CD4-positive, alpha-beta T cell treated with Interleukin-2 at 100 ng/mL for 4 hours (primary cell): ENCODE measurements around the gene NEURL1B.

Experiments used
- DNase-seq: peaks from one replicate; pipeline ENCODE4 v3.0.0-alpha.2; 2020; ENCODE audit warnings: low spot score

The NEURL1B gene

DNA sequence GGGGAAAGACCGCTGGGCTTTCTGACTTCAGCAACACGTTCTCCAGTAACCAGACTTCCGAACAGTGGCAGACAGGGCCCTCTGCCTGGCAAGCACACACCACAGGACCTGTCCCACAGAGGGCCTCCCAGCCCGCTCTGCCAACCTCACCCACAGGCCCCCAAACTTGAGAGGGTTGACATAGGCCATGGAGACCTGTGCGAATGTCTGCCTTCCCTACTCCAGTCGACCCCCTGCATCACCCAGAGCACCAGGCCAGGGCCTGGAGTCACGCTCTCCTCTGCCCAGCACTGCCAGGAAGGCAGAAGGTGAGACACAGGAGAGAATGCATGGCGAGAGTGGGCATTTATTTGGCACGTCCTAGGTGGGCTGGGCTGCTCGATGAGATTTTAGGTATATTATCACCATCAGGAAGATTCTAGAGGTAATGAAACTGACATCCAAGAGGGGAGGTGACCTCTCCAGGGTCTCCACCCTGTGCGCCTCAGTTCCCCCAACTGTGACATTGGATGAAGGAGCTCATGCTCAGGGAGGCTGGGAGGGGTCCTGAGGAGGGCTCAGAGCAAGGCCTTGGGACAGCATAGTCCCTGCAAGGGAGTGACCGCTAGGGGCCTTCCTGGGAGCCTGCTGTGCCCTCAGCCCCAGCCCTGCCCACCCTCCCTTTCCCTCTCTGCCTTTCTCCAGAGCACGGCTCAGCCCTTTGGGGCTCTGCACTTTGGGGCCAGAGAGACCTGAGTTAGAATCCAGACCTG is 75.0 kb downstream of the NEURL1B start:
- DNase-seq: no peak

DNA sequence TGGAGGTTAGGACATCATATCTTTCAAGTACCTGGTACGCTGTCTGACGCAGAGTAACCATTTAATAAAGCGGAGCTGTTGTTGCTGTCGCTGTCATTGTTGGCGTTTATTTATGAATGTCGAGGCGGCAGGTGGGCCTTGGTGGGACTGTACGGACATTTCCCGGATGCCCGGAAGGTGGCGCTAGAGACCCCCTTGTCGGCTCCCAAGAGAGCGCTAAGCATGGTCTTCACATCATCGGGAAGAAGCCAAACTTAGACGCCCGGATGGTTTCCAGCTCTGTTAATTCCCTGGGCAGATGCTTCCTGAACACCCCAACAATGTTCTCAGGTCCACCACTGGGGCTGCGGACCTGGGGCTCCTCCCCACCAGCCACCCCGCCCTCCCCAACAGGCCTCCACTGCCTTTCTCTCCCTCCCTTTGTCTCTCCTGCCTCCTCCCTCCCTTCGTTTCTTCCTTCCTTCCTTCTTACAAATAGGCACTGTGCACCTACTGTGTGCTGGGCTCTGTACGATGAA is 75.8 kb downstream of the NEURL1B start:
- peak; percentile 89 for DNase-seq

DNA sequence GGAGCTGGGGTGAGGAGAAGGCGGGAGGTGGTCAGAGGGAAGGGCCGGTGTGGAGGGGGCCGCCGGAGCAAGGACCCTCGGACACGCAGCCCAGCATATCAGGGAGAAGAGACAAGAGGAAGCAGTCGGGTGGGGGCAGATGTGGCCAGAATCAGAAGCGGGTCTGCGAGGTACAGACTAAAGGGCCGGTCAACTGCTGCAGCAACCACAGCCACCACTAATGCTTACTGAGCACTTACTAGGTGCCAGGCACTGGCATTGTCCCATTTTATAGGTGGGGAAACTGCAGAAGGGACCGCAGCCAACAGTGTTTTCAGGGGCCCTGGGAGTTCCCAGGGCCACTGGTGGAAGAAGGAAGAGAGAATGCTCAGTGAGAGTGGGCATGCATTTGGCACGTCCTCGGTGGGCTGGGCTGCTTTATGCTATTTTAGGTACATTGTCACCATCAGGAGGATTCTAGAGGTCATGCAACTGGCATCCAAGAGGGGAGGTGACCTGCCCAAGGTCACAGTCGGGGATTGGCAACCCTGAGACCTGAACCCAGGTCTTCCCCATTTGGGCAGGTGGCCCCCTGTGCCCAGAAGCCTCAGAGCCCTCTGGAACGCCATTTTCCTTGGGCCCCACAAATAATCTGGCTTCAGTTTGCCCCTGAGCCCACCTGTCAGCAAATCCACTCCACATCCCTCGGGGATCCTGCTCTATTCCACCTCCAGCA is 76.6 kb downstream of the NEURL1B start:
- DNase-seq: no peak

DNA sequence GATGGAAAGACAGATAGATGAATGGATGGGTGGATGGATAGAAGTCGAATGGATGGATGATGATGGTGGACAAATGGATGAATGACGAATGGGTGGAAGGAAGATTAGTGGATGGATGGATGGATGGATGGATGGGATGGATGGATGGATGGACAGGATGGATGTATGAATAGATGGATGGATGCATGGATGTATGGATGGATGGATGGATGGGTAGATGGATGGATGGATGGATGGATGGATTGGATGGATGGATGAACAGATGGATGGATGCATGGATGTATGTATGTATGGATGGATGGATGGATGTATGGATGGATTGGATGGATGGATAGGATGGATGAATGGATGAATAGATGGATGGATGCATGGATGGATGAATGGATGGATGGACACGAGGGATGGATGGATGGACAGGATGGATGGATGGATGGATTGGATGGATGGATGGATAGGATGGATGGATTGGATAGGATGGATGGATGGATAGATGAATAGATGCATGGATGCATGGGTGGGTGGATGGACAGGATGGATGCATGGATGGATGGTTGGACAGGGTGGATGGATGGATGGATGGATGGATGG is 77.6 kb downstream of the NEURL1B start:
- DNase-seq: no peak

DNA sequence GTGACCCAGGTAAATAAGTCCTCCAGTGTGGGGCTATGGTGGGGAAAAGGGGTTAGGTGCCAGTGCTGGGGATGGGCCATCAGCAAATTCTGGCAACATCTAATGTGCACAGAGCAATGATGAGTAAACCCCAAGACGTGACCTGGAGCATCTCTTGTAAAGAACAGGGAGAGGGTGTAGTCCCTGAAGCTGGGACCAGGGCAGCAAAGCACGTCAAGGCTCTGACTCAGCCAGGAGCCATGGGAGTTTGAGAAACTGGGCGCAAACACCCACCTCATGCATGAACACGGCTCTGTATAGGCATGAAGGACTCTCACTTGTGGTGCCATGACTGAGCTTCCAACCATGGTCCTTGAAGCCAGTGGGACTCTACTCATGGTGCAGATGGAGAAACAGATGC is 78.1 kb downstream of the NEURL1B start:
- DNase-seq: no peak

DNA sequence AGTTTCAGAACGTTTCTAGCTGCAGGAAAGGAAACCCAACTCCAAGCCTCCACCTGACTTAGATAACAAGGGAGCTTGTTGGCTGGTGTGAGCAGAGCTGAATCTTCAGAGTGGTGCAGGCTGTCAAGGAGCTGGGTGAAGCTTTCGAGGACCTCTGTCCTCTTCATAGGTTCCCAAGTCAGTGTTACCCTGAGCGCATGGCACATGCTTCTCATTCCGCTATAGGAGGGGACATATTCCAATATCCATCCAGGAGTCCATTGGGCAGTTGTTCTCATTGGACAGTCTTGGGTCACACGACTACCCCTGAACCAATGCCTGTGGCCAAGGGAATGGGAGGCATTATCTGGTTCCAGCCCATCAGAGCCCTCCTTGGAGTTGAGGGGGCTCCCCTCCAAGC is 79.6 kb downstream of the NEURL1B start:
- DNase-seq: no peak

DNA sequence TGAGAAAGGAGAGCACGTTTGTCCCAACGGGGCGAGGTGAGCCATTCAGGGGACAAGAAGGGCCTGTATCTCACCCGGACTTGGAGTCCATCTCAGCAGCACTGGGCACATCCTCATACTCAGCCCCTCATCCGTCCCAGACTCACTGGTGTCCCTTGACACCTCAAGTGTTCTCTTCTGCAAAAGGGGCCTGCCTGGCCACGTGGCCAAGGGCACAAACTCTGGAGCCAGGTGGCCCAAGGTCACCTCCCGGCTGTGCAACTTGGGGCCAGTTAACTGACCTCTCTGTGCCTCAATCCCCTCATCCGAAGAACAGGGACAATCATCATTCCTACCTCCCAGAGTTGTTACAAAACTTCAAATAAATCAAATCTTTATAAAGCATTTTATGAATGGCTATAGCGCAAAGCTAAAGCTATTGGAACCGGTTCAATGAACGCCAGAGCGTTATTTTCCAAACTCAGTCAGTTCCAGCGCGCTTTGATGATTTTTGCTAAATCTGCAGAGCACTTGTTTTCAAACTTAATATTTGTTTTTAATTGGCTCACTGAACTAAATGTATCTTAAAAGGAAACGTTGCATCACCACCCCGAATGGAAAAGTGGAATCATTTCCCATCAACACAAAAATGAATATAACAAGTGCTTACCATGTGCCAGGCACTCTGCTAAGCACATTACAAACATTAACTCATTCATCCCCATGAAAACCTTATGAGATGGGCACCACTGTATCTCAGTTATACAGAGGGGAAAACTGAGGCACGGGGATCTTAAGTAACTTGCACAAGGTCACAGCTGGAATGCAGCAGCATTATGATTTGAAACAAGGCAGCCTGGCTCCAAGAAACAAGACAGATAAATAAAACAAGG is 80.6 kb downstream of the NEURL1B start:
- no peak for DNase-seq

DNA sequence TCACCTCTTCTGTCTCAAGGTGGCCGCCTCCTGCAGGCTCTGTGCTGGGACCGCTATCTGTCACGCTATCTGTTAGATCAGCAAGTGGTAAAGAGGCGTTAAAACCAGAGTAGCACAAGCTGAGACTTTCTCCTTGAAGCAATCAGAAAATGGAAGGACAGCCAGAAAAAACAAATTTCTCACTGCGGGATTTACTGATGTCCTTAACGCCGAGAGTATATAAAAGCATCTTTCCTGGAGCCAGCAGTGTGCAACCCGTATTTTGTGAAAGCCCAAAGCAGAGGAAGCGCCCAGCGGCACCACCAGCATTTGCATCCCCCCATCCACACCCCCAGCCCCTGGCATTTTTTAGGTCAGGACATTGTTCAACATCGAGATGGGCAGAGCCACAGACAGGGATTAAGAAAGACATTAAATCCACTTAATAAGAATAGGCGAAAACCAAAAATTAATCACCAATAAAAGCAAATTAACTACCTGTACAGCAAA is 81.3 kb downstream of the NEURL1B start:
- DNase-seq: peak; percentile 65

DNA sequence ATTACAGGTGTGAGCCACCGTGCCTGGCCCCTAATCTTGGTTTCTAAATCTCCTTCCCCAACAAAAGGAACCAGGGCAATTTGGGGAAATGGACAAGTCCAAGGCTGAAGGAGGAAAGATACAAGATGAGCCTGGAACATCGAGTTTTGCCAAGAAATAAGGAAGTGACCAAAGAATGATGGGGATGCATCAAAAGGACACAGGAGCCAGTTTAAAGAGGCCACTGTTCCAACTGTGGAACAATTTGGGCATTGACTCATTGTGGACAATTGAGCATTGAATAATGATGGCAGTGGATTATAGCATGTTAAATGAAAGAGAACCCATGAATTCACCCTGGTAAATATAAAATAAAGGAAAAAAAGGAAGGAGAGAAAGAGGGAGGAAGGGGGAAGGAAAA is 82.4 kb downstream of the NEURL1B start:
- no peak for DNase-seq

DNA sequence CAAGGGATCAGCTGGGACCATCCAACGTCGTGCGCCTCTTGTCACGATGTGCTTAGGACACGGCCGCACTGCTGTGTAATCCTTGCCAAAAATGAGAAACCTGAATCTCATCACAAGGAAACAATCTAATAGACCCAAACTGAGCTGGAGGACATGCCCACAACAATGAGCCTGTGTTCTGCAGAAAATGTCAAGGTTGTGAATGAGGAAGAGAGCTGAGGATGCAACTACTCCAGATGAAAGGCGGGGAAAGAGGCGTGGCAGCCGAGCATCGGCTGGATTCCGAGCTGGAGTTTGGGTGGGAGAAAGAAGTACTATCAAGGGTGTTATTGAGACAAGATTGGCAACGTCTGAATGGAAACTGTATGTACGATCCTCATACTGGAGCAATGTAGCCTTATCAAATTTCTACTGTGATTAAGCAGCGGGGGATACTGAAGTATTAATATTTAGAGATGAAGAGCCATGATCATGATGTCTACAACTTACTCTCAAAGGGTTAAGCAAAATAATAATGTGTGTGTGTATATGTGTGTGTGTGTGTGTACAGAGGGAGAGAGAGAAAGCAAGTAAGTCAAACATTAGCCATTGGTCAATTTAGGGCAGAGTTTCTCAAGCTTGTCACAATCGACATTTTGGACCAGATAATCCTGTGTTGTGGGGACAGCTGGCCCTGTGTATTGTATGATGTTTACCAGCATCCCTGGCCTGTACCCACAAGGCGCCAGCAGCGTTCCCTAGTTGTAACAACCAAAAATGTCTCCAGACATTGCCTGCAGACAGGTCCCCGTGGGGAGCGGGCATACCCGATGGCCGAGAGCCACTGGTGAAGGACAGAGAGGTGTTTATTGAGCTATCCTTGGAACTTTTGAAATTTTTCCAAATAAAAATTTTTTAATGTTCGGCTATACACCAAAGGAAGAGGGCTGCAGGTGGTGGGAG is 83.5 kb downstream of the NEURL1B start:
- no peak for DNase-seq

DNA sequence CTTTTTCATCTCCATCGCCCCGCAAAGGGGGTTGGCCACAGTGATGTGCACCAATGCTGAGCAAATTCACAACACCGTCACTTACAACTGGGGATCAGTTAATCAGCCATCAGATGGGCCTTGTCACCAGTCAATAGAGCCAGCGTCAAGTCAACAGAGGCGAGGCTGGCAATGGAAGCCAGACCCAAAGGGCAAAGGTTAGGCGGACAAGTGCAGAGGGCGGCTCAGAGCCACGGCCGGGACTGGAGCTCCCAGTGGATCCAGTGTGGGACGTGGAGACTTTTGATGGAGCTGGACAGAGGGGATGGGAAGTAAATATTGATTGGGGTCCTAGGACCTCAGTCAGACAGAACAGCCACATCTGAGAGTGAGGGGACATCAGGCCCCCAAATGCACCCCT is 84.2 kb downstream of the NEURL1B start:
- no peak for DNase-seq

DNA sequence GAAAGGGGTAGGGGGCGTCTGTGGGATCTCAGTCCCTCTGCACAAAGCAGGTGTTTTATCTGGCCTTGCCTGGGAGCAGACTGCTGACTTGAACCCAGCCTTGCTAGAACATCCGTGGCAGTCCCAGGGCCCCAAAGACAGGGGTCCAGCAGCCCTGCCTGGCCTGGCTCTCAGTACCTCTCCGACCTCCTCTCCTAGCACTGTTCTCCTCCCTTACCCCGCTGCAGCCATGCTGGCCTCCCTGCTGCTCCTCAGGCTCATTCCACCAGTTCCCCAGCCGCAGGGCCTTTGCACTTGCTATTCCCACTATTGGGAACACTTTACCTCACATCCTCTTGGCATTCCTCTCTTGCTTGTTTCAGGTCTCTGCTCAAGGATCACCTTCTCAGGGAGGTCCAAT is 84.7 kb downstream of the NEURL1B start:
- no peak for DNase-seq

DNA sequence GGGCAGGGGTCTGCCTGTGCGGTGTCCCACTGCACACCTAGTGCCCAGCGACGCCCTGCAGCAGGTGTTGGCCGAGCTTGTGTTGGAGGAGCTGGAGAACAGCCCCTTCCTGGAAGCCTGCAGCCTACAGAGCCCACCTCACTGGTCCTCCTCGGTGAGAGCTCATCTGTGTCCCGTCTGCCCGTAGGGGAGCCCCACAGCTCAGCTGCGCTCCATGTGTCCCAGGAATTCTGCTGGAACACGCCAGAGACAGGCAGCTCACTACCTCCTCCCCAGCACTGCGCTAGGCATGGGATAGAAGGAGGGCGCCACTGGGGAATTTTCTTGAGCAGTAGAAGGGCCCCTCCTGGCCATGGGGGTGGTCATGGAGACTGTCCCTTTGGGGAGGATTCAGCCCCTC is 85.9 kb downstream of the NEURL1B start:
- DNase-seq: no peak

DNA sequence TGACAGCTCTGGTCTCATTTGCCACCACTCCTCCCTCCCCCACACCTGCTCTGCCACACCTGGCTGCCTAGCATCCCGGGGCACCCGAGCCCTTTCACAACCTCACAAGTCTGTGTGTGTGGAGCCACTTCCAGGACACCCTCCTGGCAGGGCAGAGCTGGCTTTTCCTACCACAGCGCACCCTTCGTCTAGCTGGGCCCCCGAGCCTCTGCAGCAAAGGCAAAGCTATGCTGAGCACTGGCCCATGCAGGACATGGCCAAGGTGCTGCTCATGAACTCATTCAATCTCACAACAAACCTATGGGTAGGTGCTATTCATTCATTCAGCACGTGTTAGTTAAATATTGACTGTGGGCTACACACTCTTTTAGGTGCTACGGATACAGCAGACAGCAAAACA is 86.5 kb downstream of the NEURL1B start:
- DNase-seq: no peak

DNA sequence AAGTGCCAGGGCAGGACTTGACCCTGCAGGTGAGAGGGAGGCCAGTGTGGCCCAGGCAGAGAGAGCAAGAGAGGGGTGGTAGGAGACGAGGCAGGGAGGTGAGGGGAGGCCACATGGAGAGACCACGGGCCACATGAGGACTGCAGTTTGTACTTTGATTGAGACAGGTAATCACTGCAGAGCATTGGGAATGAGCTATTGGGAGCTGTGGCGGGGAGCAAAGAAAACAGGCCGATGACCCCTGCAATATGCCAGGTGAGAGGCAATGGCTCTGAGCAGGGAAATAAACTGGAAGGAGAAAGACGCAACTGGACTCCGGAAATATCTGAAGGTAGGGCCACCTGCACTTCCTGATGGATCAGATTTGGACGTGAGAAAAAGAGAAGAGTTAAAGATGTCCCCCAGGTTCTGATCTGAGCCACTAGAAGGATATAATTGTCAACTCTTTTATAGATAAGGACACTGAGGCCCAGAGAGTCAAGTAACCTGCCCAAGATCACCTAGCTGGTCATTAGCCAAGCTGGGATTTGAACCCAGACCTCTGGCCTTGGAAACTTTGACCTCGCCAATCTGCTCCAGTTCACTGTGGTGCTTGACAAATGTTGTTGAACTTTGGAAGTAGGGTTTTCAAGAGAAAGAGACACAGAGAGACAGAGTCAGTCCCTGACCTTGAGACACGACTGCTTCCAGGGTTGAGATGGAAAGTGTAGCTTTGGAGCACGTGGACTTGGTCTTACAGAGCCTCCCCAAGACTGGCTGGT is 87.6 kb downstream of the NEURL1B start:
- no peak for DNase-seq

DNA sequence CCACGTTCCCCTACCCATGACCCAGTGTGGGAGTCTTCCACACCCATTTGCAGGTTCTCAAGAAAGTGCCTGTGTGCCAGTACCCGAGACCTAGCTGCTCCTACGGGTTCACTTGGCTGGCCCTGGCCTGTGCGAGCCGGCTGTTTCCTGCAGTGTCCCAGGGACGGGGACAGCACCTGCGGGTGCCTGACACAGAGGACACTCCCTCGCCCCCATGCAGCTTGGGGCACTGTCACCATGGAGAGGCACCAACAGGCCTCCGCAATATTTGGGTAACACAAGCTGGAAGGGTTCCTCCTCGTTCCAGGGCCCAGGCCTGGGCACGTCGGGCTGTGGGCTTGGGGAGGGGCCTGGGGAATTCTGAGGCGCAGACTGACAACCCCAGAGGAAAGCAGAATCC is 88.5 kb downstream of the NEURL1B start:
- no peak for DNase-seq

DNA sequence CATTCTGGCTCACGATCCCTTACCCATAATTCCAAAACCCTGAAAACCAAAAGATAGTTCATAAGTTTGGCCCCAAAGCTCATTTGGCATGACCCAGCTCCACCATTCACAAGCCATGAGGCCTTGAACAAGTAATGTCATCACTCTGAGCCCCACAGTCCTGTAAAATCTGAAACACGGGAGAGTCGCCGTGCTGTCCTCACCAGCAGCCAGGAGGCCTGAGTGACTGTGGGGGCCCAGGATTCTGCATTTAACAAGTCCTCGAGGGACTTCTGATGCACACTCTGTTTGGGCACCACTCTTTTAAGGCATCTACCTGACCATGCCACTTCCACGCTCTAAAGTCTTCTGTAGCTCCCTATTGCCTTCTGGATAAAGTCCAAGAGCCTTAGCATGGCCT is 89.2 kb downstream of the NEURL1B start:
- no peak for DNase-seq

DNA sequence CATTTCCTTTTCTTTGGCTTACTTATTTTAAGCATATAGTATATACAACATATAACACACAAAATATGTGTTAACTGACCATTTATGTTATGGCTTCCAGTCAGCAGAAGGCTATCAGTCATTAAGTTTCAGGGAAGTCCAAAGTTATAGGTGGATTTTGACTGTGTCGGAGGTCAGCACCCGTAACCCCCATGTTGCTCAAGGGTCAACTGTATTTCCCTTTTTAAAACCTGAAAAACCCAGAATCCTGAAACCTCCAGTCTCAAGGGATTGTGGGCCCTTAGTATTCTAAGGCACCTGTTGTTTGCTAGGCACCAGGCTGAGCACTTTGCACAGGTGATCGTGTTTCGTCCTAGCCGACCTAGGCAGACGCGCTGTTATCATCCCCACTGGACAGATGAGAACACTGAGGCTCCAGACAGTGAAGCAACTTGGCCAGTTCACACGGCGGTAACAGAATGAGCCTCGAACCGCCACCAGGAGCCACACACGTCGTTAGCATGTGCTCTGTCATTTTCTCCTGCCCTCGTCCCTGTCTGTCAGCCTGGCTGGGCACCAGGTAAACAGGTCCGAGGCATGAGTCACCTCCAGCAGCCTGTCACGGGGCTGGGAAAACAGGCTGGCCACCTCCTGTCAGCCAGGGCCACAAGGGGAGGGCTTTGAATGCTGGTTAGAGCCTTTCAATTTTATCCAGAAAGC is 90.1 kb downstream of the NEURL1B start:
- no peak for DNase-seq

DNA sequence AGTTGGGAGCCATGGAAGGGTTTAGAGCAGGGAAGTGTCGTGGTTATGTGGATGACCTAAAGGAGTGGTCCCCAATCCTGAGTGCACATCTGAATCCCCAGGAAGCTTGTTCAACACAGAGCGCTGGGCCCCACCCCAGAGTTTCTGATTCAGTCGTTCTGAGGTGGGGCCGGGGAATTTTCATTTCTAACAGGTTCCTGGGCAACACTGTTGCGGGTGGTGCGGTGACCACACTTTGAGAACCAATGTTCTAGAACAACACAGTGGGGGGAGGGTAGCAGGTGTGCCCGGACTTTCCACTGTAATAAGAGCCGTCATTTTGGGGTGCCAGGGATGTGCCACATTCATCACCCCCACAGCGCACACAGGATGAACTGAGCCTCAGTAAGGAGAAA is 90.6 kb downstream of the NEURL1B start:
- no peak for DNase-seq
